GM21576 (cell line): ENCODE results near the gene FOXO1.
"Not testable (repeated sequence)": the region's sequence is repeated elsewhere in the genome, so short reads cannot be mapped to it uniquely, and the experiment has no call there.

Experiments
- ATAC-seq: cut with Tn5 transposase; IDR thresholded peaks from one replicate; pipeline ENCODE4 v1.9.1; 2021; ENCODE audit warnings: mild to moderate bottlenecking, moderate library complexity; ENCODE audit not compliant: unreplicated experiment

FOXO1 gene

GRCh38 chr13:40666045-40666932 is at the start of gene FOXO1:
Gene FOXO1 (minus strand): TSS chr13:40666641. CDS start chr13:40666212, 429 bp downstream.
- peak; percentile 49 for ATAC-seq

- not testable (repeated sequence) for ATAC-seq
Observed at GRCh38 chr13:40714433-40714832, 48.0 kb upstream of the FOXO1 start.

- ATAC-seq: no peak
Observed at GRCh38 chr13:40706439-40706838, 40.0 kb upstream of the FOXO1 start.

GRCh38 chr13:40697711-40698110 is 31.3 kb upstream of the FOXO1 start:
- ATAC-seq: peak; percentile 87

GRCh38 chr13:40694426-40694825 is 28.0 kb upstream of the FOXO1 start:
- ATAC-seq: no peak

DNA sequence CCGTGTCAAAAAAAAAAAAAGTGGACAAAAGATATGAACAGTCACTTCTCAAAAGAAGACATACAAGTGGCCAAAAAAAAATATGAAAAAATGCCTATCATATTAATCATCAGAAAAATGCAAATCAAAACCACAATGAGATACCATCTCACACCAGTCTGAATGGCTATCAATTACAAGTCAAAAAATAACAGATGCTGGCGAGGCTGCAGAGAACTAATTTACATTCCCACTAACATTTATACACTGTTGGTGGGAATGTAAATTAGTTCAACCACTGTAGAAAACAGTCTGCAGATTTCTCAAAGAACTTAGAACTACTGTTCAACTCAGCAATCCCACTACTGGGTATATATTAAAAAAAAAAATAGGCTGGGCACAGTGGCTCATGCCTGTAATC is 26.5 kb upstream of the FOXO1 start:
- ATAC-seq: peak; percentile 36

DNA sequence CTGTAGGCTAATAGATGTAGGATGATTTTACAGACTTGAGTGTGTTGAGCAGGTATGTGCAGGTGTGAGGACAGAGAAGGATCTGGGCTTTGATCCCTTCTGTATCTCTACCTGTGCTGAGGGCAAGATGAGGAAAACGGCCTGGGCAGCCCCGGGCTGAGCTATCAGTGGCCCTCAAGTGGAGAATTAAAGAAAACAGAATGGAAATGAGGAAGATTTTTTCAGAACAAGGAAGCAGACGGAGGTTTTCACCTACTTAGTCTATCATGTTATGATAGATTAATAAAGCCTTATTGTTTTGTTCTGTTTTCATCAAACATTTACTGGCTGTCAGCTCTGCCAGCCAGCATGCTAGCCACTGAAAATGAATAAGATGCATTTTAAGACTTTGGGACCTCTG is 22.3 kb upstream of the FOXO1 start:
- ATAC-seq: no peak

DNA sequence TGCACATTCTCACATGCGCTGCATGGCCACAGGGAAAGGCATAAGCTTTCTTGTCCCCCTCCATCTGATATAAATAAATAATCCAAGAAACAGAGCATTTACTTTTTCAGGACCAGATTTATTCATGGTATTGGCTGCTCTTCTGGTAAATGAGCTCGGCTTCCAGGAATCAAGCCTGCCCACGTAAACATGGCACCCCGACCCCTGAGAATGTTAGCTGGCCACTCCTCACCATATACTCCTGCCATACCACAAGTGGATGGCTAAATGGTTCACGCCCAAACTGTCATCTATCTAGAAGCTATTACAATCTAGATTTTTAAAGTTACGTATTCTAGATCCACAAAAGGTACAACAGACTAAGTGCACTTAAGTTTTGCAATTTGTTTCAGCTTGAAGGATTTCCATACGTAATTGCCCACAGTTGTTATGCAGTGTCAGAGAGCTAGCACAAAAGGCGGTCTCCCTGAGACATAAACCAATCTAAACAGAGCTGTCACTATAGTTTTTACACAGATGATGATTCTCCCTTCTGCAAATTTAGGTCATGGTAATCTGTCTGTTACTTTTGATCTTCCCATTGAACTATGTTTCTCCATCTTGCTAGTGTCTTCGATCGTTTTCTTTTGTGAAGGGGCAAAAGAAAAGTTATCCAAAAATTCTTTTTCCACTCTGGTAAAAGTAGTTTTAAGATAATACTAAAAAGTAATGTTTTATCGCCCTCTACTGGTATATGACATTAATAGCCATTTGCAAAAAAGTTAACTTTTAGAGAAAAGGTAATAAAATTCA is 16.2 kb upstream of the FOXO1 start:
- ATAC-seq: no peak

GRCh38 chr13:40681341-40682146 is 15.1 kb upstream of the FOXO1 start:
- ATAC-seq: no peak

- ATAC-seq: no peak
Observed at GRCh38 chr13:40680659-40681323, 14.3 kb upstream of the FOXO1 start.

DNA sequence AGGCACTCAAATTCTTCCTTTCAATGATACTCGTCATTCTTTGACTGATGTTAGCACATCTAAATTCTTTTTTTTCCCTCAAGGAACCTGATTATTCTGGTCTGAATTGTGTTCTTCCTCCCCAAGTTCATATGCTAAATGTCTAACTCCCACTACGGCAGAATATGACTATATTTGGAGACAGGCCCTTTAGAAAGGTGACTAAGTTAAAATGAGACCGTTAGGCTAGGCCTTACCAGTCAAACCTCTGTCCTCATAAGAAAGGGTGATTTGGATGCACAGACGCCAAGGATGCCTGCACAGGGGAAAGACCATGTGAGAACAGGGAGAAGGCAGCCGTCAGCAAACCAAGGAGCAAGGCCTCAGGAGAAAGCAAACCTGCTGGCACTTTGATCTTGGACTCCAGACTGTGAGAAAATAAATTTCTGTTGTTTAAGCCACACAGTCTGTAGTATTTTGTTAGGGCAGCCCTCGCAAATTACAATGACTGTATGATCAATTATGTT is 13.1 kb upstream of the FOXO1 start:
- ATAC-seq: no peak

- no peak for ATAC-seq
Observed at GRCh38 chr13:40677064-40677463, 10.6 kb upstream of the FOXO1 start.

DNA sequence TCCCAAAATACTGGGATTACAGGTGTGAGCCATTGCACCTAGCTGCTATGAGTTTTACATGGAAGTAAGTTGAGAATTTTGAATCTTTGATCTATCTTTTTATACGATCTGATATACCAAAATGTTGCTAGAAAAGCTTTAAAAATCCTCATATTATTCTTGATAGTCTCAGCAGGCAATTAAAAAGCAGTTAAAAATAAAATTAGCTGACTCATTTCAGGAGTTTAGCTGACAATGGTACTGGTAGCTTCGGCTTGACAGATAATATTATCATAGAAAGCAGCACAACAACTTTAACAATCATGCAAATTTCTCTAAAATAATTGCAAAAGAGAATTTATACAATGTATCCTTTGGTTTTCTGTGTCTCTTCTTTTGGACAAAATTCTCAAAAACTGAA is 9.6 kb upstream of the FOXO1 start:
- no peak for ATAC-seq

DNA sequence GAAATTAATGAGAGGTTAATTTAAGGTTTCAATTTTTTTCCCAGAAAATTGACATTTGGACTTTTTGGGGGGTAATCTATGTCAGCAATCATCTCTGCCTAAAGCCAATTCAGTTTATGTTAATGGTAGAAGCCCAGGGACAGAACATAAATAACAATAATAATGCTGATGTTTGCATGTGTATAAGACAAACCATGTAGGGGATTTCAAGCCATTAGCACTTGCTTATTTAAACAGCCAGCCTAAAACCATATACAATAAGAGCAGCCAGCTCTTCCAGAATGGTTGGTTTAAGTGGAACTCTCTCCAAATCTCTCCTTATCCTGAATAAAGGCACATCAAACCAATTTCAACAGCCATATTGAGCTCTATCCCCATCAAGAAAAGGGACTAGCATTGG is 7.0 kb upstream of the FOXO1 start:
- no peak for ATAC-seq

DNA sequence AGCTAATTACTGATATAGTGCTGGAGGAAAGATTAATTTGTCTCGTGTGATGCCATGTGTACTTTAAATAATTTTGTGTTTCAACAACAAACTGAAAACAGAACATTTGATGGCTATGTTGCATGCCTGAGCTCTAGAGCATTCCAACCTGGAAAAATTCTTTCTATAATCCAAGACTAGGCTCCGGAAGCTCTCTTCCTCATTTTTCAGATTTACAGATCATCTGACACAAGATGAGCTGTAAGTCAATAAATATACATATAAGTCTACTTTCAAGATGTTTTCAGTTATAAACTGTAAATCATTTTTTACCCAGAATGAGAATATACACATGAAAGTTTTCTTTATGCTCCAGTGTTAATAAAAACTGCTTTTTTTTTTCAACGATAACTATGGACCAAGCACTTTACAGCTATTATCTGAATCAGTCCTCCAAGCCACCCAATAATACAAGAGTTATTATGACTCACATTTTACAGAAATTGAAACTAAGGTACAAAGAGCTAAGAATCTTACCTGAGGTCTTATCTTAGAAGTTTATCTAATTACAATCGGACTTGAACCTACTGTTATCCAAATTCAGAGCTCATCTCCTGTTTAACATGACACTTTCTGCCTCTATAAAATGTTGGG is 6.4 kb upstream of the FOXO1 start:
- no peak for ATAC-seq

GRCh38 chr13:40671956-40672764 is 5.7 kb upstream of the FOXO1 start:
- no peak for ATAC-seq

DNA sequence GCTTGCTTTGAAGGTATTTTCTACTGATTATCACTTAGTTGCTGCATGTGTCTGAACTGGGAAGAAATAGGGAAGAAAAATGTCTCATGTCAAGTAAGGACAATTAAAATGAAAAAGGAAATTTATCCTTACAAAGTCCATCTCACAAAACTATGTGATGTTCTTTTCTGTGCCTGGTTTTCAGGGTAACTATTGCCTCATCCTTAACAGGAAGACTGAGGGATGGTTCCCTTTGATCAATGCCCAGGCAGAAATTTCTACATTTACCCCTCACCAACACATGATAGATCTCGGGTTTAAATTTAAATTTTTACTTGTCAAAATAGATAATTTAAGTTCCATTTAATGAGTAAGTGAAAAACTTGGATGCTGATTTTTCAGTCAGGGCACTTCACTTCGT is 3.9 kb upstream of the FOXO1 start:
- no peak for ATAC-seq

GRCh38 chr13:40668335-40668734 is 1.9 kb upstream of the FOXO1 start:
- ATAC-seq: no peak

DNA sequence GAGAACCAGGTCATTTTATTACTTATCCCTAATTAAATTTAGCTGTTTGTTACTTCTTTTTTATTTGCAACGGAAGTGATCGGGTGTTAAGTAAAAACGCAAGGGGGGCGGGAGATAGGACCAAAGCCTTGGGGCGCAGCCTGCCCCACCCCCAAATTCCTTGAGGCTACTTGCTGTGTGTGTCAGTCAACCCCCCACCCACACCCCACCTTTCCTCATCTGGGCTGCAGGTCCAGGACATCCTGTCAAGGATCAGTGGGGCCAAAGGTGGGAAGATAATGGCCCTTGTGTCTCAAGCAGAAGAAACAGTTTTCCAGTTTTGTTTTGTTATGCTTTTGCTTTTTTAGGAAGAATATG is 1.2 kb upstream of the FOXO1 start:
- ATAC-seq: no peak
